ENCODE results near the gene SPHK1.

GRCh38 chr17:76405607-76405966, 21.2 kb downstream of the SPHK1 start:
- TF ChIP-seq CTCF (IDR thresholded peaks at IDR 0.05; ENCODE audit: low read length) (no peak), EZH2 (IDR thresholded peaks at IDR 0.05; ENCODE audit: borderline replicate concordance, low read length) (no peak)

All from OCI-LY1 (cell line).